NOMO-1 treated with DMSO at 0.1 percent for 48 hours (cell line): ENCODE data around the gene RNASE8.

Experiments used
- DNase-seq: peaks from one replicate; lab custom pipeline; 2025; ENCODE audit not compliant: unreplicated experiment; lab: John Stamatoyannopoulos, UW

Gene RNASE8

GRCh38 chr14:21090194-21090939 is 32.7 kb downstream of the RNASE8 start:
- no peak for DNase-seq

GRCh38 chr14:21090940-21091663 is 33.5 kb downstream of the RNASE8 start:
- no peak for DNase-seq

- DNase-seq = no peak
Measured at GRCh38 chr14:21091821-21092272, 34.2 kb downstream of the RNASE8 start.

- DNase-seq = peak; percentile 67
Measured at GRCh38 chr14:21092273-21093011, 34.8 kb downstream of the RNASE8 start.

GRCh38 chr14:21093018-21093417 is 35.4 kb downstream of the RNASE8 start:
- no peak for DNase-seq

GRCh38 chr14:21093769-21094681 is 36.4 kb downstream of the RNASE8 start:
- DNase-seq = no peak

- no peak for DNase-seq
Measured at GRCh38 chr14:21095430-21096205, 38.0 kb downstream of the RNASE8 start.

GRCh38 chr14:21096438-21096837 is 38.8 kb downstream of the RNASE8 start:
- DNase-seq = no peak

- no peak for DNase-seq
Measured at GRCh38 chr14:21096978-21097635, 39.5 kb downstream of the RNASE8 start.

- no peak for DNase-seq
Measured at GRCh38 chr14:21097636-21098075, 40.0 kb downstream of the RNASE8 start.

GRCh38 chr14:21098076-21098891 is 40.7 kb downstream of the RNASE8 start, which contains the start of gene ZNF219:
TSS of gene ZNF219 (minus strand) at chr14:21098655. CDS start at chr14:21093591, 5,064 bp downstream.
- DNase-seq = no peak

- no peak for DNase-seq
Measured at GRCh38 chr14:21098892-21099595, 41.4 kb downstream of the RNASE8 start.

GRCh38 chr14:21099596-21099985 is 42.0 kb downstream of the RNASE8 start:
- no peak for DNase-seq

GRCh38 chr14:21100931-21101330 is 43.3 kb downstream of the RNASE8 start, which contains the start of gene TMEM253:
TSS of gene TMEM253 (plus strand) at chr14:21101066. CDS start at chr14:21101344, 278 bp downstream.
- DNase-seq = no peak

GRCh38 chr14:21101802-21102413 is 44.3 kb downstream of the RNASE8 start:
- no peak for DNase-seq

GRCh38 chr14:21102521-21103410 is 45.1 kb downstream of the RNASE8 start:
- DNase-seq = no peak
